Progenitor cell of endocrine pancreas (in vitro differentiated cells): Measurements from ENCODE around the gene TGM3. TPM values are rescaled to one million over a fixed set of nuclear protein-coding genes. Genes with fewer than 3 reads are reported as not detected.

Source experiments
- DNase-seq: peaks from one replicate; pipeline ENCODE4 v3.0.0; 2021; ENCODE audit warnings: low spot score; ENCODE audit not compliant: unreplicated experiment
- H3K27ac Mint-ChIP-seq: 2 replicates; pipeline ENCODE4 v1.8.0; 2021; ENCODE audit warnings: mild to moderate bottlenecking, moderate library complexity, mixed read lengths
- H3K27me3 Mint-ChIP-seq: 2 replicates; pipeline ENCODE4 v1.8.0; 2021; ENCODE audit warnings: mixed read lengths
- H3K36me3 Mint-ChIP-seq: 2 replicates; pipeline ENCODE4 v1.8.0; 2022; ENCODE audit warnings: mixed read lengths; ENCODE audit not compliant: insufficient read depth
- H3K4me1 Mint-ChIP-seq: 2 replicates; pipeline ENCODE4 v1.8.0; 2021; ENCODE audit warnings: low read depth, mixed read lengths
- H3K4me3 Mint-ChIP-seq: 2 replicates; pipeline ENCODE4 v1.8.0; 2021; ENCODE audit warnings: low read depth, mild to moderate bottlenecking, moderate library complexity, mixed read lengths
- H3K9me3 Mint-ChIP-seq: 2 replicates; pipeline ENCODE4 v1.8.0; 2021; ENCODE audit warnings: low read depth, mixed read lengths
- total RNA-seq: library from RNA; stranded (reverse); gene quantifications from 2 replicates; pipeline ENCODE4 v1.2.1, GENCODE V29; 2021
- TF ChIP-seq, protein P1 (sequence below): fragments of 200-600 bp; sonication (generic); IDR thresholded peaks from one replicate; pipeline ENCODE4 v1.5.0; 2021; ENCODE audit warnings: antibody characterized with exemption, mild to moderate bottlenecking; ENCODE audit not compliant: unreplicated experiment

TGM3 gene
- total RNA-seq, 1 donor from 2014 or later = 0.22 TPM

DNA sequence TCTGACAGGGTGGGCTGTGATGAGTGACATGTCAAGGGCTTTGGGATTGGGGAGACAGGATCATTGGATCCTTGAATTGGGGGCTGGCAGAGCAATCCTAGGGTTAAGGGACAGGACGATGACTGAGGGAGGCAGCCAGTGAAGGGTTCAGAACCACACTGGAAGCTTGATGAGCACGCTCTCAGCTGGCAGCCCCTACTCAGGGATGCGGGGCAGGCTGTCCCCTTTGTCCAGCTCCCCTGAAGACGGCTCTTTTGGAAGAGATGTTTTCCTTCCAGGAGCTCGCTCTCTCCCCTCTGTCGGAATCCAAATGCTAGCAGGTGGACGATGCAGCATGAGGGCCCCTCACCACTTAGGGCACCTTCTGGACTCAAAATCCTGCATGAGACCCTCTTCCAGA, 8.4 kb downstream of the TGM3 start:
- DNase-seq = no peak
- Mint-ChIP-seq H3K27me3 (peaks cover 5% of the 10 kb centered on the region), H3K9me3 (no peaks in the 10 kb centered on the region), H3K4me3 (no peak overlapping the region), H3K27ac (no peak overlapping the region), H3K4me1 (peaks cover 4% of the 10 kb centered on the region), H3K36me3 (no peaks in the 10 kb centered on the region)
- TF ChIP-seq, protein P1, sequence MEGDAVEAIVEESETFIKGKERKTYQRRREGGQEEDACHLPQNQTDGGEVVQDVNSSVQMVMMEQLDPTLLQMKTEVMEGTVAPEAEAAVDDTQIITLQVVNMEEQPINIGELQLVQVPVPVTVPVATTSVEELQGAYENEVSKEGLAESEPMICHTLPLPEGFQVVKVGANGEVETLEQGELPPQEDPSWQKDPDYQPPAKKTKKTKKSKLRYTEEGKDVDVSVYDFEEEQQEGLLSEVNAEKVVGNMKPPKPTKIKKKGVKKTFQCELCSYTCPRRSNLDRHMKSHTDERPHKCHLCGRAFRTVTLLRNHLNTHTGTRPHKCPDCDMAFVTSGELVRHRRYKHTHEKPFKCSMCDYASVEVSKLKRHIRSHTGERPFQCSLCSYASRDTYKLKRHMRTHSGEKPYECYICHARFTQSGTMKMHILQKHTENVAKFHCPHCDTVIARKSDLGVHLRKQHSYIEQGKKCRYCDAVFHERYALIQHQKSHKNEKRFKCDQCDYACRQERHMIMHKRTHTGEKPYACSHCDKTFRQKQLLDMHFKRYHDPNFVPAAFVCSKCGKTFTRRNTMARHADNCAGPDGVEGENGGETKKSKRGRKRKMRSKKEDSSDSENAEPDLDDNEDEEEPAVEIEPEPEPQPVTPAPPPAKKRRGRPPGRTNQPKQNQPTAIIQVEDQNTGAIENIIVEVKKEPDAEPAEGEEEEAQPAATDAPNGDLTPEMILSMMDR = no peak

DNA sequence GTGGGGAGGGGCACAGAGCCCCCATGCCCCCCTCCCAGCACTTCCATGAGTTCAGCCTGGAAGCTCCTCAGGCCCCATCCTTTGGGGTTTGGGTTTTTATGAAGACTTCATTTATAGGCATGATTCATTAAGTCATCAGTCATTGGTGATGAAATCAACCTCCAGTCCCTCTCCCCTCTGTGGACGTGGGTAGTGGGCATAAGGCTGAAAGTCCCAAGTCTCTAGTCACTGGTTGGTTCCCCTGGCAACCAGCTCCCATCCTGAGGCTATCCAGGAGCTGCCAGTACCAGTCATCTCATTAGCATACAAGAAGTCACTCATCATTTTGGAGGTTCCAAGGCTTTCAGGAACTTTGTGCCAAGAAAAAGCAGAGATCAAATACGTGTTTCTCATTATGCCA, 9.2 kb downstream of the TGM3 start:
- Mint-ChIP-seq H3K27me3 (peaks cover 5% of the 10 kb centered on the region), H3K9me3 (no peaks in the 10 kb centered on the region), H3K4me1 (peaks cover 1% of the 10 kb centered on the region), H3K4me3 (no peak overlapping the region), H3K27ac (no peak overlapping the region), H3K36me3 (no peaks in the 10 kb centered on the region)
- no peak for DNase-seq
- TF ChIP-seq, protein P1 = no peak

DNA sequence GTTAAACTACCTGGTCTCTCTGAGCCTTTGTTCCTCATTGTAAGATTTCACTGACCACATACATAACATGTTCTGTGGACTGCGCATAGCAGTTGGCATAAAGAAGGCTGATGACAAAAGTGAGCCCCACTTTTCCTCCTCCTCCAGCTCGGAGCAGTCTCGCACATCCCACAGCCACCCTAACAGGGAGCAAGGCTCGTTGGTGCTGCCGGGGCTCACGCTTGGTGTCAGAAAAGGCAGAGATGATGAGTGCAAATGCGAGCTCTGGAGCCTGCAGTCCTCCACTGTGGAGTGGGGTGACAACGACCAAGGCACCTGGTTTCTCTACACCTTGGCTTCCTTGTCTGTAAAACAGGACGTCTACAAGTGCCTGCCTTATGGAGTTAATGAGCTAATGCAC, 9.7 kb downstream of the TGM3 start:
- TF ChIP-seq, protein P1 = no peak
- Mint-ChIP-seq H3K36me3 (no peaks in the 10 kb centered on the region), H3K27ac (no peak overlapping the region), H3K27me3 (peaks cover 5% of the 10 kb centered on the region), H3K4me3 (no peak overlapping the region), H3K4me1 (peaks cover 1% of the 10 kb centered on the region), H3K9me3 (no peaks in the 10 kb centered on the region)
- no peak for DNase-seq

DNA sequence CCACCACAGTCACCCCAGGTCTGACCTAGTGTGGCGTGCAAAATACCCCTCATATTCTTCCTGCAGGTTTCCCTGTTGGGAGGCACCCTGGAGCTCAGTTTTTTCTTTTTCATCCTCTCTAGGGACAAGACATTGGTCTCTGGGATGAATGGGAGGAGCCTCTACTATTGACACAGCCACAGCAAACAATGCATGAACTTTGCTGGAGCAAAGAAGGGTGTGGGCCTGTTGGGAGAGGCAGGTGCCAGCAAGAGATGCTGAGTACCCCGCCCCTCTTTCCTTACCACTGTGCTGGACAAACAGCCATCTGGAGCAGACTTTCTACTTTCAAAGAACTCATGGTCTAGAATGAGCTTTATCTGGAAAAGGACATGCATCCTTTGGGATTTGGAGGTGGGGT, 10.1 kb downstream of the TGM3 start:
- Mint-ChIP-seq H3K4me1 (peaks cover 1% of the 10 kb centered on the region), H3K4me3 (no peak overlapping the region), H3K27me3 (peaks cover 5% of the 10 kb centered on the region), H3K9me3 (no peaks in the 10 kb centered on the region), H3K36me3 (no peaks in the 10 kb centered on the region), H3K27ac (no peak overlapping the region)
- no peak for DNase-seq
- TF ChIP-seq, protein P1 = no peak

DNA sequence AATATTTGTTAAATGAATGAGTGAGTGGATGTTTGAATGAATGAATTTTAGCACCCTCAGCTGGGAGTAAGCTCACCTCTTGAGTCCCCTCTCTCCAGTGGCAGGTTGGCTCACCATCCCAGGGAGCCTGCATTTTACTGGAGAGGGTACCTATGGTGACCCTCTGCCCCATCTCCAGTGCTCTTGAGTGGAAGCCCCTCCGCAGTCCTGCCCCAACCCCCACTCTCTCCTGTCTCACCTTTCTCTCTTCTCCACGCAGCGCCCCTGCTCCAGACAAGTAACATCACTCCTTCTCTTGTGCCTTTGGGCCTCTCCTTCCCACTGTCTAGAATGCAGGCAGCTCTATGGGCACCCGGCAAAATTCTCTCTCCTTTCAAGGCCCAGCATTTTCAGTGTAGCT, 11.3 kb downstream of the TGM3 start:
- no peak overlapping the region for H3K27ac Mint-ChIP-seq
- TF ChIP-seq, protein P1 = no peak
- no peak overlapping the region for H3K4me3 Mint-ChIP-seq
- no peak for DNase-seq
- H3K36me3 Mint-ChIP-seq = no peaks in the 10 kb centered on the region
- H3K27me3 Mint-ChIP-seq = peaks cover 5% of the 10 kb centered on the region
- peaks cover 1% of the 10 kb centered on the region for H3K4me1 Mint-ChIP-seq
- no peaks in the 10 kb centered on the region for H3K9me3 Mint-ChIP-seq
